H9 (cell line): ENCODE results near the gene MAPT. TPM values are rescaled to one million over a fixed set of nuclear protein-coding genes. Genes with fewer than 3 reads are reported as not detected.
"Not testable (repeated sequence)": the region's sequence is repeated elsewhere in the genome, so short reads cannot be mapped to it uniquely, and the experiment has no call there.

Source experiments
- DNase-seq: peaks from one replicate; pipeline ENCODE4 v3.0.0-alpha.2; 2017
- H2AFZ ChIP-seq: one replicate; pipeline ENCODE4 v1.6.1; 2013; ENCODE audit warnings: mild to moderate bottlenecking, low read length, control low read depth, moderate library complexity
- H2AK5ac ChIP-seq: 2 replicates; pipeline ENCODE4 v1.6.1; 2013; ENCODE audit warnings: low read length, control low read depth, mixed read lengths; ENCODE audit not compliant: insufficient read length
- H2BK120ac ChIP-seq: one replicate; pipeline ENCODE4 v1.6.1; 2013; ENCODE audit warnings: low read depth, mild to moderate bottlenecking, low read length, control low read depth, inconsistent platforms; ENCODE audit not compliant: poor library complexity, severe bottlenecking
- H2BK12ac ChIP-seq: 2 replicates; pipeline ENCODE4 v1.6.1; 2013; ENCODE audit warnings: low read length, control low read depth, mixed read lengths, low read depth; ENCODE audit not compliant: insufficient read length
- H2BK15ac ChIP-seq: 2 replicates; pipeline ENCODE4 v1.6.1; 2013; ENCODE audit warnings: low read depth, low read length, control low read depth
- H2BK20ac ChIP-seq: one replicate; pipeline ENCODE4 v1.6.1; 2013; ENCODE audit warnings: low read depth, mild to moderate bottlenecking, low read length, control low read depth, inconsistent platforms; ENCODE audit not compliant: poor library complexity, severe bottlenecking
- H2BK5ac ChIP-seq: 2 replicates; pipeline ENCODE4 v1.6.1; 2013; ENCODE audit warnings: low read length, control low read depth, mixed read lengths; ENCODE audit not compliant: insufficient read length
- H3K14ac ChIP-seq: 2 replicates; pipeline ENCODE4 v1.6.1; 2013; ENCODE audit warnings: low read length, control low read depth; ENCODE audit not compliant: insufficient read depth
- H3K18ac ChIP-seq: 2 replicates; pipeline ENCODE4 v1.6.1; 2013; ENCODE audit warnings: low read depth, mild to moderate bottlenecking, mixed read lengths, low read length, control low read depth; ENCODE audit not compliant: insufficient read length
- H3K23ac ChIP-seq: 2 replicates; pipeline ENCODE4 v1.6.1; 2013; ENCODE audit warnings: low read length, control low read depth, mixed read lengths, low read depth; ENCODE audit not compliant: insufficient read length
- H3K23me2 ChIP-seq: 2 replicates; pipeline ENCODE4 v1.6.1; 2013; ENCODE audit warnings: low read depth, mild to moderate bottlenecking, mixed read lengths, low read length, control low read depth; ENCODE audit not compliant: insufficient read length, poor library complexity, severe bottlenecking
- H3K27ac ChIP-seq: 2 replicates; pipeline ENCODE4 v1.5.1; 2013; ENCODE audit warnings: low read length, control low read depth, mixed read lengths, low read depth; ENCODE audit not compliant: insufficient read length
- H3K27me3 ChIP-seq: 2 replicates; pipeline ENCODE4 v1.6.1; 2013; ENCODE audit warnings: low read length, control low read depth, inconsistent platforms; ENCODE audit not compliant: insufficient read depth
- H3K4ac ChIP-seq: 2 replicates; pipeline ENCODE4 v1.6.1; 2013; ENCODE audit warnings: low read depth, mild to moderate bottlenecking, control low read depth, inconsistent platforms, low read length, moderate library complexity
- H3K4me1 ChIP-seq: 2 replicates; pipeline ENCODE4 v1.6.1; 2013; ENCODE audit warnings: low read length, control low read depth, inconsistent platforms; ENCODE audit not compliant: insufficient read depth
- H3K4me2 ChIP-seq: 2 replicates; pipeline ENCODE4 v1.6.1; 2013; ENCODE audit warnings: low read length, control low read depth, mixed read lengths; ENCODE audit not compliant: insufficient read length, insufficient read depth
- H3K56ac ChIP-seq: 2 replicates; pipeline ENCODE4 v1.6.1; 2013; ENCODE audit warnings: low read depth, mild to moderate bottlenecking, mixed read lengths, low read length, control low read depth; ENCODE audit not compliant: insufficient read length
- H3K79me1 ChIP-seq: 2 replicates; pipeline ENCODE4 v1.6.1; 2013; ENCODE audit warnings: low read depth, mild to moderate bottlenecking, moderate library complexity, low read length, control low read depth, inconsistent platforms; ENCODE audit not compliant: insufficient read depth, poor library complexity, severe bottlenecking
- H3K79me2 ChIP-seq: 2 replicates; pipeline ENCODE4 v1.6.1; 2013; ENCODE audit warnings: low read length, control low read depth, inconsistent platforms; ENCODE audit not compliant: insufficient read depth
- H3K9ac ChIP-seq: 2 replicates; pipeline ENCODE4 v1.6.1; 2013; ENCODE audit warnings: low read length, control low read depth, mixed read lengths; ENCODE audit not compliant: insufficient read length; ENCODE audit errors: extremely low read depth
- H3K9me3 ChIP-seq: one replicate; pipeline ENCODE4 v1.6.1; 2013; ENCODE audit warnings: low read depth, low read length, inconsistent platforms; ENCODE audit not compliant: control insufficient read depth
- H3T11ph ChIP-seq: one replicate; pipeline ENCODE4 v1.6.1; 2013; ENCODE audit warnings: mild to moderate bottlenecking, low read length, control low read depth, inconsistent platforms
- H4K20me1 ChIP-seq: one replicate; pipeline ENCODE4 v1.6.1; 2013; ENCODE audit not compliant: control insufficient read depth, insufficient read length, insufficient read depth
- H4K5ac ChIP-seq: 2 replicates; pipeline ENCODE4 v1.6.1; 2013; ENCODE audit warnings: low read depth, mild to moderate bottlenecking, mixed read lengths, low read length, control low read depth; ENCODE audit not compliant: insufficient read length
- H4K8ac ChIP-seq: replicated peaks from 2 replicates; pipeline ENCODE4 v1.6.1; 2013; ENCODE audit warnings: low read length, control low read depth, mixed read lengths, low read depth; ENCODE audit not compliant: insufficient read length
- H4K91ac ChIP-seq: 2 replicates; pipeline ENCODE4 v1.6.1; 2013; ENCODE audit warnings: low read depth, mild to moderate bottlenecking, moderate library complexity, mixed read lengths, low read length, control low read depth; ENCODE audit not compliant: insufficient read length
- H3K27ac Mint-ChIP-seq, 3 experiments: 2 replicates in 2 of 3; 3 replicates in 1 of 3; pipeline ENCODE4 v1.8.0; 2020 to 2021; ENCODE audit warnings: mixed read lengths in 3 of 3, mild to moderate bottlenecking in 1 of 3, moderate library complexity in 1 of 3
- H3K27me3 Mint-ChIP-seq: 2 replicates; pipeline ENCODE4 v1.8.0; 2021; ENCODE audit warnings: low read depth, mild to moderate bottlenecking, moderate library complexity, mixed read lengths
- H3K36me3 Mint-ChIP-seq, 3 experiments: 2 replicates in 2 of 3; 3 replicates in 1 of 3; pipeline ENCODE4 v1.8.0; 2020 to 2021; ENCODE audit warnings: low read depth in 3 of 3, mixed read lengths in 3 of 3; ENCODE audit not compliant: insufficient read depth in 1 of 3
- H3K4me1 Mint-ChIP-seq, 2 experiments: 2 replicates each; pipeline ENCODE4 v1.8.0; 2020; ENCODE audit warnings: mixed read lengths in 2 of 2
- H3K4me3 Mint-ChIP-seq, 2 experiments: 2 replicates in 1 of 2; 3 replicates in 1 of 2; pipeline ENCODE4 v1.8.0; 2020 to 2021; ENCODE audit warnings: mild to moderate bottlenecking in 2 of 2, mixed read lengths in 2 of 2, moderate library complexity in 1 of 2
- H3K9me3 Mint-ChIP-seq, 2 experiments: 2 replicates in 1 of 2; 3 replicates in 1 of 2; pipeline ENCODE4 v1.8.0; 2020; ENCODE audit warnings: mild to moderate bottlenecking in 2 of 2, mixed read lengths in 2 of 2, moderate library complexity in 1 of 2
- CTCF ChIP-seq: fragments of 200-600 bp; sonication (generic); conservative IDR thresholded peaks from 3 replicates; pipeline ENCODE4 v1.8.0; 2021; ENCODE audit warnings: antibody characterized with exemption, mild to moderate bottlenecking
- WGBS: extraction: QIAGEN DNeasy Blood & Tissue Kit; methylation state at CpG from one replicate; pipeline ENCODE4 v1.1.7; 2013; ENCODE audit warnings: missing lambda C conversion rate, low lambda C conversion rate, mixed read lengths; ENCODE audit not compliant: insufficient read length; ENCODE audit errors: extremely low coverage; 5-methylcytosine and 5-hydroxymethylcytosine counted together
- total RNA-seq: library from RNA; stranded (reverse); gene quantifications from 2 replicates; pipeline ENCODE4 v1.2.1, GENCODE V29; 2021

Gene MAPT
- total RNA-seq, 1 experiment from 2014 or later, result 1.6 TPM

DNA sequence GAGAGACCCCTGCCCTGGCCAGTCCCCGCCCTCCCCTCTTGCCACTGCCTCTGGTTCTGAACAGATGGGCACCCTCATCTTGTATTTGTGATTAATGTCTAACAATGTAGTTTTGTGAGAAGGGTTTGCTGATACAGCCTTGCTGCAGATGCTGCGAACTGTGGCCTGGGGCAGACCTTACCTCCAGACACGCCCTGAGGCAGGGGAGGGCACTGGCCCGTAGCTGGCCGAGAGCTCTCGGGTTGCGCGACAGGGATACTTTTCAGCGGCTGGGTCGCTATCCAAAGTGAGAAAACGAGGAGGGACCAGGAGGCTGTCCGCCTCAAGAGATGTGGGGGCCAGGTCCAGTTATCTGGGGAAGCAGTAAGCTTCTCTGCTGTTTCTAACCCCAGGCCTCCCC lies 126.6 kb downstream of the MAPT start:
- Histone ChIP-seq H2AK5ac (no peak overlapping the region), H2BK5ac (no peak overlapping the region), H2BK20ac (no peak overlapping the region), H3K79me2 (no peaks in the 10 kb centered on the region), H3K4me1 (no peaks in the 10 kb centered on the region), H4K5ac (no peak overlapping the region), H3T11ph (no peak overlapping the region), H2BK12ac (no peak overlapping the region), H3K4ac (no peak overlapping the region), H3K79me1 (no peaks in the 10 kb centered on the region), H3K9me3 (no peaks in the 10 kb centered on the region), H3K23ac (no peak overlapping the region), H3K56ac (no peak overlapping the region), H4K91ac (no peak overlapping the region), H4K20me1 (no peaks in the 10 kb centered on the region), H3K4me2 (no peak overlapping the region), H2BK15ac (no peak overlapping the region), H3K9ac (no peak overlapping the region), H4K8ac (no peak overlapping the region), H3K14ac (no peak overlapping the region), H3K27me3 (no peaks in the 10 kb centered on the region), H3K27ac (no peak overlapping the region), H3K18ac (no peak overlapping the region), H2AFZ (no peak overlapping the region), H2BK120ac (no peak overlapping the region), H3K23me2 (no peaks in the 10 kb centered on the region)
- no peak overlapping the region for H3K4me3 Mint-ChIP-seq
- H3K36me3 Mint-ChIP-seq, result peaks cover 7 to 19% (median 19%) of the 10 kb centered on the region in 3 experiments; a peak in 6 of 7 replicates
- peaks cover 4 to 9% of the 10 kb centered on the region in 2 experiments; a peak in 2 of 4 replicates for H3K4me1 Mint-ChIP-seq
- no peak for TF ChIP-seq CTCF
- no CpG with 5 or more reads among the region's 12 CpGs for WGBS
- no peak for DNase-seq
- no peak overlapping the region; a peak in 1 of 7 replicates for H3K27ac Mint-ChIP-seq
- no peaks in the 10 kb centered on the region; the same call in 1 of the 2 replicates for H3K27me3 Mint-ChIP-seq
- peaks cover 0 to 3% of the 10 kb centered on the region in 2 experiments; a peak in 1 of 5 replicates for H3K9me3 Mint-ChIP-seq

- not testable (repeated sequence) for H4K91ac ChIP-seq, H2AFZ ChIP-seq, H3K56ac ChIP-seq, H3K27me3 ChIP-seq, H2BK120ac ChIP-seq, H3K23me2 ChIP-seq, H3K79me1 ChIP-seq, H3K27ac ChIP-seq, H2AK5ac ChIP-seq, H3K4ac ChIP-seq, H3K9me3 ChIP-seq, H2BK20ac ChIP-seq, H3K23ac ChIP-seq, H3K27me3 Mint-ChIP-seq, H3T11ph ChIP-seq, H3K27ac Mint-ChIP-seq, H3K9me3 Mint-ChIP-seq, H3K4me3 Mint-ChIP-seq, H3K4me2 ChIP-seq, DNase-seq, H3K9ac ChIP-seq, H2BK5ac ChIP-seq, H4K8ac ChIP-seq, H3K79me2 ChIP-seq, H4K5ac ChIP-seq, H2BK12ac ChIP-seq, H3K18ac ChIP-seq, H2BK15ac ChIP-seq, H3K4me1 ChIP-seq, H4K20me1 ChIP-seq, H3K14ac ChIP-seq
- Mint-ChIP-seq H3K4me1 (peaks cover 20 to 28% of the 10 kb centered on the region in 2 experiments), H3K36me3 (peaks cover 7 to 27% (median 19%) of the 10 kb centered on the region in 3 experiments; a peak in 6 of 7 replicates)
- WGBS, result no CpG with 5 or more reads among the region's 7 CpGs
Measured at GRCh38 chr17:46023366-46023765, 129.0 kb downstream of the MAPT start.
